Amniotic epithelial cell (primary cell): Measurements from ENCODE around the gene CHTOP.

Source experiments
- DNase-seq: peaks from one replicate; pipeline ENCODE4 v3.0.0-alpha.2; 2010; ENCODE audit warnings: low read depth

The CHTOP gene

GRCh38 chr1:153612755-153613331, 21.0 kb upstream of the CHTOP start, which contains the start of gene S100A16:
S100A16 (minus strand) TSS chr1:153613137; CDS start chr1:153608151, 4,986 bp downstream.
- DNase-seq = peak; percentile 65

GRCh38 chr1:153613406-153613805, 20.5 kb upstream of the CHTOP start:
- DNase-seq = no peak

GRCh38 chr1:153614189-153614900, 19.5 kb upstream of the CHTOP start:
- no peak for DNase-seq

- DNase-seq = no peak
Observed at GRCh38 chr1:153614906-153615305, 19.0 kb upstream of the CHTOP start.

- DNase-seq = no peak
Observed at GRCh38 chr1:153615406-153615805, 18.5 kb upstream of the CHTOP start.

GRCh38 chr1:153616144-153616916, 17.5 kb upstream of the CHTOP start, which contains the start of gene S100A14:
S100A14 (minus strand) TSS chr1:153616325; CDS start chr1:153615858, 467 bp downstream.
- DNase-seq = no peak

GRCh38 chr1:153616917-153617311, 17.0 kb upstream of the CHTOP start:
- DNase-seq = no peak

- DNase-seq = no peak
Observed at GRCh38 chr1:153617663-153618062, 16.2 kb upstream of the CHTOP start.

- DNase-seq = no peak
Observed at GRCh38 chr1:153619171-153619570, 14.7 kb upstream of the CHTOP start.

- no peak for DNase-seq
Observed at GRCh38 chr1:153623101-153623500, 10.8 kb upstream of the CHTOP start.

GRCh38 chr1:153624965-153625611, 8.8 kb upstream of the CHTOP start:
- DNase-seq = peak; percentile 26

- no peak for DNase-seq
Observed at GRCh38 chr1:153626477-153626903, 7.4 kb upstream of the CHTOP start.

GRCh38 chr1:153626904-153627714, 6.8 kb upstream of the CHTOP start, which contains the start of gene S100A13:
S100A13 (minus strand) TSS chr1:153627505; CDS start chr1:153626472, 1,033 bp downstream.
- peak; percentile 96 for DNase-seq

GRCh38 chr1:153627715-153628626, 5.9 kb upstream of the CHTOP start, which contains the start of gene S100A1:
S100A1 (plus strand) TSS chr1:153628434; CDS start chr1:153630522, 2,088 bp downstream.
- no peak for DNase-seq

- DNase-seq = no peak
Observed at GRCh38 chr1:153628638-153629342, 5.1 kb upstream of the CHTOP start.

GRCh38 chr1:153629343-153629665, 4.6 kb upstream of the CHTOP start:
- no peak for DNase-seq

- DNase-seq = no peak
Observed at GRCh38 chr1:153629971-153630370, 3.9 kb upstream of the CHTOP start.

GRCh38 chr1:153630384-153630783, 3.5 kb upstream of the CHTOP start:
- DNase-seq = no peak
